Ecto neural progenitor cell (in vitro differentiated cells): ENCODE measurements around the gene ADIPOQ.
"Not testable (repeated sequence)": the region's sequence is repeated elsewhere in the genome, so short reads cannot be mapped to it uniquely, and the experiment has no call there.

Source experiments
- DNase-seq: peaks from one replicate; pipeline ENCODE4 v3.0.0-alpha.2; 2018; ENCODE audit warnings: low spot score

Gene ADIPOQ

DNA sequence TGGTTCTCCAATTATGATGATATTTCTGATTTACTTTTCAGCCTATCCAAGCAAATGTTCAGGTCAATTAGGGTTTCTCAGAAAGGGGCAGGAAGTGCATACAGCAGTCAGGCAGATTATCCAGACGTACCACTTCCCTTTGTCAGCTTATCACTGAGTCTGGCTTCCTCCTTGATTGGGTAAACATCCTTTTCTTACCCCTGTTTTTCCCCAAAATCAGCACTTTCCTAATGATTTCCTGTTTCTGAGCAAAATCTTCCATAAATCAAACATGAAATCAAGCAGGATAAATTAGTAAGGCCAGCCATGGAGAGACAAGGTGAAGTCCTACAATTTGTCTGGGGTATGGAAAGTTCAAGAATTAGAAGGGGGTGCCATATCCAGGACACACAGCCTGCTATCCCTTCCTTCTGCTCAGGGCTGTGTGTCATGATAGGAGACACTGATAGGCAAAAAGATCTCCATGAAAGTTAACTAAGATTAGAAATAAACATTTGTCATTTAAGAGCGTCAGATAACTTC is 29.0 kb downstream of the ADIPOQ start:
- no peak for DNase-seq

DNA sequence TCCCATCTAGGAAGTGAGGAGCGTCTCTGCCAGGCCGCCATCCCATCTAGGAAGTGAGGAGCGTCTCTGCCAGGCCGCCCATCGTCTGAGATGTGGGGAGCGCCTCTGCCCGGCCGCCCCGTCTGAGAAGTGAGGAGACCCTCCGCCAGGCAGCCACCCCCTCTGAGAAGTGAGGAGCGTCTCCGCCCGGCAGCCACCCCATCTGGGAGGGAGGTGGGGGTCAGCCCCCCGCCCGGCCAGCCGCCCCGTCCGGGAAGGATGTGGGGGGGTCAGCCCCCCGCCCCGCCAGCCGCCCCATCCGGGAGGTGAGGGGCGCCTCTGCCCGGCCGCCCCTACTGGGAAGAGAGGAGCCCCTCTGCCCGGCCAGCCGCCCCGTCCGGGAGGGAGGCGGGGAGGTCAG is 31.3 kb downstream of the ADIPOQ start:
- DNase-seq, result not testable (repeated sequence)

DNA sequence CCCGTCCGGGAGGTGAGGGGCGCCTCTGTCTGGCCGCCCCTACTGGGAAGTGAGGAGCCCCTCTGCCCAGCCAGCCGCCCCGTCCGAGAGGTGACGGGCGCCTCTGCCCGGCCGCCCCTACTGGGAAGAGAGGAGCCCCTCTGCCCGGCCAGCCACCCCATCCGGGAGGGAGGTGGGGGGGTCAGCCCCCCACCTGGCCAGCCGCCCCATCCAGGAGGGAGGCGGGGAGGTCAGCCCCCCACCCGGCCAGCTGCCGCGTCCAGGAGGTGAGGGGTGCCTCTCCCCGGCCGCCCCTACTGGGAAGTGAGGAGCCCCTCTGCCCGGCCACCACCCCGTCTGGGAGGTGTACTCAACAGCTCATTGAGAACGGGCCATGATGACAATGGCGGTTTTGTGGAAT is 31.7 kb downstream of the ADIPOQ start:
- not testable (repeated sequence) for DNase-seq

DNA sequence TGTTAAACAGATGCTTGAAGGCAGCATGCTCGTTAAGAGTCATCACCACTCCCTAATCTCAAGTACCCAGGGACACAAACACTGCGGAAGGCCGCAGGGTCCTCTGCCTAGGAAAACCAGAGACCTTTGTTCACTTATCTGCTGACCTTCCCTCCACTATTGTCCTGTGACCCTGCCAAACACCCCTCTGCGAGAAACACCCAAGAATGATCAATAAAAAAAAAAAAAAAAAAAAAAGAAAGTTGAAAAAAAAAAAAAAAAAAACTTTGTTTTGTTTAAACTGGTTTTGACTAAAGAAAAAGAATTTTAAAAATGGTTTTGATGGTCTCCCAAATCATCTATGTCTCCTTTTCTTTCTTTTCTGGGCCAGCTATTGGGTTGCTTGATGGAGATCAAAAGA is 32.3 kb downstream of the ADIPOQ start:
- not testable (repeated sequence) for DNase-seq

DNA sequence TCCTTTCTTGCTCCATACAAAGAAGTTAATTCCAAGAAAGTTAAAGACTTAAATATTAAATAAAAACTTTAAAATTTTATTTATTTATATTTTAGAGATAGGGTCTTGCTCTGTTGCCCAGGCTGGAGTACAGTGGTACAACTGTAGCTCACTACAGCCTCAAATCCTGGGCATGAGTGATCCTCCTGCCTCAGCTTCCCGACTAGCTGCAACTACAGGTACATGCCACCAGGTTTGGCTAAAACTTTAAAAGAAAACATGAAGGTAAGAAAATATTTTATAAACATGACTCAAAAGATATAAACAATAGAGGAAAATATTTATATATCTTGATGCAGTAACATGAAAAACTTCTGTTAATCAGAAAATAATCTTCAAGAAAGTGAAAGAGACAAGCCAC is 33.2 kb downstream of the ADIPOQ start:
- no peak for DNase-seq

DNA sequence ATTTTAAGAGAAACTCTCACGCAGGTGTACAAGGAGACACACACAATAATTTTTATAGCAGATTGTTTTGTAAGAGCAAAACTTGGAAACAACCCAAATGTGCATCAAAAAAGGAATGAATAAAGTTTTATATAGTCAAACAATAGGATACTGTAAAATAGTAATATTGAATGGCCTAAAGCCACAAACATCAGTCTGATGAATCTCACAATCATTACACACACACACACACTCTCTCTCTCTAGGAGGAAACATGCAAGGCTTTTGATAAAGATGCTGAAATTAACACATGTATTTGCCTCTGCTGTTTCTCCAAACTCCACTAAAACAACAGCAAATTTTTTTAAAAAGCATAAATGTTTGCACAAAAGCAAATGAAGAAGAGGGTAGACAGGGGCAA is 37.3 kb downstream of the ADIPOQ start:
- no peak for DNase-seq

DNA sequence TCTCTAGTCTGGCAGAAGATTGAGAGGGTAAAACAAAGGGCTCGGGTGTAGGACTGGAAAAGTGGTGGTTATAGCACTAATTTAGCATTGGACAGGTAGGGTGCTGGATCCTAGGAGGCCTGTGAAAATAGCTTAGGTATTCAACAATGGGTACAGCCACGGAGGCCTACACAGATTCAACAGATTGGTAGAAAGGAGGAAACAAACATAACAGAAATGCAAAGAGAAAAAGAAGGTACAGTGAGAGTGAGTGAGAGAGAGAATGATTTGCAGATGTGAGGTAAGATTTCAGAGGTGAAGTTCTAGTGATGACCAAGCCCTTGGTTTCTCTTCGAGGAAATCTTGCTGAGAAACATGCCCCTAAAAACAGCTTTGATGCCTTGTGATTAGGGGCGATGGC is 37.9 kb downstream of the ADIPOQ start:
- no peak for DNase-seq

DNA sequence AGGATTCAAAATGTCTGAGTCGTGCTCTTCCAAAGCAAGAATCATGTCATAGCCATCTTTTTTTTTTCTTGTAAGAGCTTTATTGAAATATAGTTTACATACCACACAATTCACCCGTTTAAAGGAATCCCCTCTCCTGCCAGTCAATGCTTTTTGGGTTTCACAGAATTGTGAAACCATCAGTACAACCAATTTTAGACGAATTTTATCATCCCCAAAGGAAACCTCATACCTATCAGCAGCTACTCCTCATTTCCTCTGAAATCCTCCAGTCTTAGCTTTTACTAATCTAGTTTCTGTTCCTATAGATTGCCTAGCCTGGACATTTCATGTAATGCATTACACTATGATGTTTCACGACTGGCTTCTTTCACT is 39.6 kb downstream of the ADIPOQ start:
- DNase-seq, result no peak

DNA sequence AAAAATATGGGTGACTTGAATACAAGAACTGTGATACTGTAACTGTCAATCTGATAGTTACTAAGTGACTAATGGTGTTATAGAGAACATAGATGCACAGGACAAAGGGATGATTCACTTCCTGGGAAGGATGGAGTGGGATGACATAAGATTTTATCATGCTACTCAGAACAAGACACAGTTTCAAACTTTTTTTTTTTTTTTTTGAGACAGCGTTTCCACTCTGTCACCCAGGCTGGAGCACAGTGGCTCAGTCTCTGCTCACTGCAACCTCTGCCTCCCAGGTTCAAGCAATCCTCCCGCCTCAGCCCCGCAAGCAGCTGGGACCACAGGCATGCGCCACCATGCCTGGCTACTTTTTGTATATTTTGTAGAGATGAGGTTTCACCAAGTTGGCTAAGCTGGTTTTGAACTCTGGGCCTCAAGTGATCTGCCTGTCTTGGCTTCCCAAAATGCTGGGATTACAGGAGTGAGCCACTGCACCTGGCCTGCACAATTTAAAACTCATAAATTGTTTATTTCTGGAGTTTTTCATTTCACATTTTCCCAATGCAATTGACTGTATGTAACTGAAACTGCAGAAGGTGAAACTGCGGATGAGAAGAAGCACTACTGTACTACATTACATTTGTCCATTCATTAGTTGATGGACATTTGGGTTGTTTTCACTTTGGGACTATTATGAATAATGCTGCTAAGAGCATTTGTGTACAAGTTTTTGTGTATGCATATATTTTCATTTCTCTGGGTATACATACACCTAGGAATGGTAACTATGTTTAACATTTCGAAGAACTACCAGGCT is 40.6 kb downstream of the ADIPOQ start:
- DNase-seq, result no peak

DNA sequence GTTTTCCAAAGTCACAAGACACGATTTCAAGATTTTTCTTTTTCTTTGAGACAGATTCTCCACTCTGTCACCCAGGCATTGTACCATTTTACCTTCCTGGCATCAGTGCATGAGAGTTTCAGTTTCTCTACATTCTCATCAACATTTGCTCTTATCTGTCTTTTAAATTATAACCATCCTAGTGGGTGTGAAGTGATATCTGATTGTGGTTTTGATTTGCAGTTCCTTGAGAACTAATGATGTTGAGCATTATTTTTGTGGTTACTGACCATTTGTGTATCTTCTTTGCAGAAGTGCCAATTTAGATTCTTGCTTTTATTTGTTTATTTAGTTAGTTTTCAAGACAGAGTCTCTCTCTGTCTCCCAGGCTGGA is 41.2 kb downstream of the ADIPOQ start:
- no peak for DNase-seq

DNA sequence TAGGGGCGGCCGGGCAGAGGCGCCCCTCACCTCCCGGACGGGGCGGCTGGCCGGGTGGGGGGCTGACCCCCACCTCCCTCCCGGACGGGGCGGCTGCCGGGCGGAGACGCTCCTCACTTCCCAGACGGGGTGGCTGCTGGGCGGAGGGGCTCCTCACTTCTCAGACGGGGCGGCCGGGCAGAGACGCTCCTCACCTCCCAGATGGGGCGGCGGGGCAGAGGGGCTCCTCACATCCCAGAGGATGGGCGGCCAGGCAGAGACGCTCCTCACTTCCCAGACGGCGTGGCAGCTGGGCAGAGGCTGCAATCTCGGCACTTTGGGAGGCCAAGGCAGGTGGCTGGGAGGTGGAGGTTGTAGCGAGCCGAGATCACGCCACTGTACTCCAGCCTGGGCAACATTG is 42.4 kb downstream of the ADIPOQ start:
- DNase-seq, result not testable (repeated sequence)

DNA sequence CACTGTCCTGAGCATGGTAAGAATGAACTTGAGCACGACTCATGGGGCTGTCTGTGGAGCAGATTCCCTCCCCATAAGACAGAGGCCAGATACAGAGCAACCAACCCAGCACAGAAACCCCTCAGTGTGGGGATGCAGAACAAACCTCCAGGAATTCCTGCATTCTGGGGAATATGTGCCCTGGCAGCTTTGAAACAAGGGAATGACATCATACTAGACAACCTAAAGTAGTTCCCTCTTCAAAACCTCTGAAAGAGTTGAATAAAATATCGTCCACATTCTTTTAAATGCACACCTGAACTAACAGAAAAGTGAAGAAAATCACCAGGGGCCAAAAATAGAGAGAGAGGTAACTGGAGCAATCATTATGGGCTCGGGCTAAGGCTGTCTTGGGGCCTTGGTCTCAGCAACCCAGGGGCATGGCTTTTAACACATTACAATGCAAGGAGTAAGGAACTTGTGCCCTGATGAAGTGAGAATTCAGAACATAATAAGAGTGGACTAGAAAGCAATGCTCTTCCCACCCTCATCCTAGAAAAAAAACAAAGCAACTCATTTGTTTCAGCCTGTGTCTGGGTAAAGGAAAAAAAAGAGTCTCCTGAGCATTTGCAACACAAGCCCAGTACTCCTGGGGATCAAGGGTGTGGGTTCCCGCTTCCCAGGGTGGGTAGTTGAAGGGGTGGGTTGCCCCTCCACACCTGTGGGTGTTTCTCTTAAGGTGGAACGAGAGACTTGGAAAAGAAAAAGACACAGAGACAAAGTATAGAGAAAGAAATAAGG is 43.9 kb downstream of the ADIPOQ start:
- no peak for DNase-seq

DNA sequence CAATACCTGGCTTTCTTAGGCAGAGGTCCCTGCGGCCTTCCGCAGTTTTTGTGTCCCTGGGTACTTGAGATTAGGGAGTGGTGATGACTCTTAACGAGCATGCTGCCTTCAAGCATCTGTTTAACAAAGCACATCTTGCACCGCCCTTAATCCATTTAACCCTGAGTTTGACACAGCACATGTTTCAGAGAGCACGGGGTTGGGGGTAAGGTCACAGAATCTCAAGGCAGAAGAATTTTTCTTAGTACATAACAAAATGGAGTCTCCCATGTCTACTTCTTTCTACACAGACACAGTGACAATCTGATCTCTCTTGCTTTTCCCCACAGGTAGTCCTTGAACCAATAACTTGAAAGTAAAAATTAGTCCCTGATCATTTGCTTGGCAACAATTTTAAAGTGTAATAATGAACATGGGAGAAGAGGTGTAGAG is 45.0 kb downstream of the ADIPOQ start:
- DNase-seq, result not testable (repeated sequence)

DNA sequence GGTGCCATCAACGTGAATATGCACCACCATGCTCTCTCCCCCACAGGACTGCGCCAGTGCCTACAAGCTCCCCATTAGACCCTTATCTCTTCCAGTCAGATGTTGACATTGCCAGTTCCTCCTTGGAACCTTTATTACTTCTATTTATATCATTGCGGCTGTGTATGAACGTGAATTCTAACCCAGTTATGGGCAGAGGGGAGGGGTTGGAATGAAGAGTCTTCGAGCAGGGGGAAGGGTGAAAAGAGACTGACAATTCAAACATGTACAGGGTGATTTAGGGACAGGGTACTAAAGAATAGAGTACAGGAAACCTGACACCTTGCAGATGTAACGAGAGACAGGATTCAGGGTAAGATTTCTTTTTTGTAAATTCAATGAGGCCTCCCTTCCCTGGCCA is 46.1 kb downstream of the ADIPOQ start:
- no peak for DNase-seq

DNA sequence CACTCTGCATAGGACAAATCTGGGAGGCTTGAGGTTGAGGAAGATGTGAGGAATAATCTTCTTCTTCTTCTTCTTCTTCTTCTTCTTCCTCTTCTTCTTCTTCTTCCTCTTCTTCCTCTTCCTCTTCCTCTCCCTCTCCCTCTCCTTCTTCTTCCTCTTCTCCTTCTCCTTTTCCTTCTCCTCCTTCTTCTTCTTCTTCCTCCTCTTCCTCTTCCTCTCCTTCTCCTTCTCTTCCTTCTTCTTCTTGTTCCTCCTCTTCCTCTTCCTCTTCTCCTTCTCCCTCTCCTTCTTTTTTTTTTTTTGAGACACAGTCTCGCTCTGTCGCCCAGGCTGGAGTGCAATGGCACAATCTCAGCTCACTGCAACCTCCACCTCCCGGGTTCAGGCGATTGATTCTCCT is 47.2 kb downstream of the ADIPOQ start:
- not testable (repeated sequence) for DNase-seq

DNA sequence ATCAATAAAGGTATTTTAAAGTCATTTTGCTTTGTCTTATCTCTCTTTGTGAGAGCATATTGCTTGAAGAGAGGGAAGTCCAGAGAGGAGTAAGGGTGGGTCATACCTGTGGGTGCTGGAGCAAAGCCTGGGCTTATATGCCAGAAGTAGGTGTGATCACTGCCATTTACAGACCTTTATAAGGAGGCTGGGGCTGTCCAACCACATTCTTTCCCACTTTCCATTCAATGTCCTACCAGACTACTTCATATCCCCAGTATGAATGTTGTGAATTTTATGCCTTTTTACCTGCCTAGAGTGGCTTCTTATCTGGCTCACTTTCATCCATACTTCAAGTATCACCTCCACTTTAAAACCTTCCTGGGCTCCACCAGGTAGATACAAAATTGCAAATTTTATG is 48.4 kb downstream of the ADIPOQ start:
- DNase-seq, result no peak

DNA sequence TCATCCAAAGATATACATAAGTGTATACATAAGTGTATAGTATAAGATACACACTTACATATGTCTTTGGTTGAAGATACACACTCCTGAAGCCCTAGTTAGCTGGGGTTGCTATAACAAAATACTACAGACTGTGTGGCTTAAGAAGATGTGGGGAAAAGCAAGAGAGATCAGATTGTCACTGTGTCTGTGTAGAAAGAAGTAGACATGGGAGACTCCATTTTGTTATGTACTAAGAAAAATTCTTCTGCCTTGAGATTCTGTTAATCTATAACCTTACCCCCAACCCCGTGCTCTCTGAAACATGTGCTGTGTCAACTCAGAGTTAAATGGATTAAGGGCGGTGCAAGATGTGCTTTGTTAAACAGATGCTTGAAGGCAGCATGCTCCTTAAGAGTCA is 50.6 kb downstream of the ADIPOQ start:
- not testable (repeated sequence) for DNase-seq

DNA sequence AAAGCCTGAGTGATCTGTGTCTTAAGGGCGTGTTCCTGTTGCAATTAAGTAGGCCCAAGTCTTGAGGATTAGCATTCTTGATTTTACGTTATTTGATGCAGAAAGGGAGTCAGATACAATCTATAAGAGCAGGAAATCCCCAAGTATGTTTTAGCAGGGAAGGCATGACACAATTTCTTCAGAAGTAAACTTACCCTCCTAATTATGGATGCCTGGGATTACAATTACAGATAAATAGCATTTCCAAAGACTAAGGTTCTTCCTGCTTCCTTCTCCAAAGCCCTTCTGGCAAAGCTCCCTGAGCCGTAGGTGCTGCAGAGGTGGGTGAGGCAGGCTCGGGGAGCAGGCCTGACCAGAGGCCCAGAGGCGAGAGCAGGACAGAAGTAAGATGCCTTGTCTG is 52.9 kb downstream of the ADIPOQ start:
- DNase-seq, result no peak

DNA sequence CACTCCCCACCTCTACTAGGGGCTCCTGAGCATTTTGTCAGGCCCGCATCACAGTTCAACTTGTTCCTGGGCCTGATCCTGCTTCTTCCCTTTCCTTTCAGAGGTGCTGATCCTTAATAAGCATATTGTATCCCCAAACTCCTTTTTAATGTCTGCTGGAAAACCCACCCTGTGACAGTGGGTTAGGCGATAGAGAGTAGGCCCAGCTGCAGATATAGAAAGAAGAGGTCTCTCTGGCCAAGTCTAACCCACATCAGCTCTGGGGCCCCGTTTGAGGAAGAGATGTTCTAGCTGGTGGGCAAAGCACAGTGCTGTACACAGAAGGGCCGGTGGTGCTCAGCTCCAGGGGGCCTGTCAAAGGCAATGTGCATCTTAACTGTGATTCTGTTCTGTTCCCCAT is 53.5 kb downstream of the ADIPOQ start:
- no peak for DNase-seq

DNA sequence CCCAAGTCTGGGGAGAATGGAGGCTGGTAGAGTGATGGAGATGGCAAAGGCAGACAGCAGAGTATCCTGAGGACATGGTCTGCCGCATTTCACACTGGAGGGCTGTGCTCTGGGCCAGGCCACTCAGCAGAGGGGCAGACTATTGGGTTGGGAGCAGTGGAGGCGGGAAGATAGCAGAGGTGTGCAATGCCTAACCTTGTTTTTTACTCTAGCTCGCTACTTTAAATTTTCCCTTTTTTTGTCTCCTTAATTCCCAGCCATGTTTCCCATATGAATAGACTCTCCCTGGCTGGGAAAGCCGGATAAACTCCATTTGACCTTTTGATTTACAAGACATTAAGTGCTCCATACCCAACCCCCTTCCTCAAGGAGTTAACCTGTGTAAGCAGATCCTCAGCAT is 54.4 kb downstream of the ADIPOQ start:
- no peak for DNase-seq

DNA sequence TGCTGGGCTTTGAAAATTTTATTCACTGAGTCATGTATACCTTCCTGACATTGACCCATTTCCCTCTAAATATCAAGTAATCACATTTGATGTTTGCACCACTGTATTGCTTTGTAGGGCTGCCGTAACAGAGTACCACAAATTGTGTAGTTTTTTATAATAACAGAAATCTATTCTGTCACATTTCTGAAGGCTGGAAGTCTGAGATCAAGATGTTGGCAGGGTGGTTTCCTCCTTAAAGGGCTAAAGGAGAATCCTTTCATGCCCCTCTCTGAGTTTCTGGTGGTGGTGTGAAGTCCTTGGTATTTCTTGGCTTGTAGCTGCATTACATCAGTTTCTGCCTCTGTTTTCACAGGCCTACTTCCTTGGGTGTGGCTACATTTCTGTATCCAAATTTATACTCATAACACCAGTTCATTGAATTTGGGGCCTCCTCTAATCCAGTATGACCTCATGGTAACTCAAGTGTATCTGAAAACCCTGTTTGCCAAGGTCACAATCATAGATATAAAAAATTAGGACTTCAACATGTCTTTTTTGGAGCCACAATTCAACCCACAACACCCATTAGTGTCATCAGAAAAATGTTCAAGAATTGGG is 58.7 kb downstream of the ADIPOQ start:
- DNase-seq, result no peak

DNA sequence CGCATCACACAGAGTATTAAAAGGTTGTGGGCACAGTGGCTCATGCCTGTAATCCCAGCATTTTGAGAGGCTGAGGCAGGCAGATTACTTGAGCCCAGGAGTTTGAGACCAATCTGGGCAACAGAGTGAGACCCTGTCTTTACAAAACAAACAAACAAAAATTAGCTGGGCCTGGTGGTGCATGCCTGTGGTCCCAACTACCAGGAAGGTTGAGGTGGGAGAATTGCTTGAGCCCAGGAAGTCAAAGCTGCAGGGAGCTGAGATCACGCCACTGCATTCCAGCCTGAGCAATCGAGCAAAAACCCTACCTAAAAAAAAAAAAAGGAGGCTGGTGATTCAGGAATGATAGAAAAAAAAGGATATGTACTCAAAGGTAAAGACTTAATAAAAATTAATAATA is 59.6 kb downstream of the ADIPOQ start:
- DNase-seq, result no peak

DNA sequence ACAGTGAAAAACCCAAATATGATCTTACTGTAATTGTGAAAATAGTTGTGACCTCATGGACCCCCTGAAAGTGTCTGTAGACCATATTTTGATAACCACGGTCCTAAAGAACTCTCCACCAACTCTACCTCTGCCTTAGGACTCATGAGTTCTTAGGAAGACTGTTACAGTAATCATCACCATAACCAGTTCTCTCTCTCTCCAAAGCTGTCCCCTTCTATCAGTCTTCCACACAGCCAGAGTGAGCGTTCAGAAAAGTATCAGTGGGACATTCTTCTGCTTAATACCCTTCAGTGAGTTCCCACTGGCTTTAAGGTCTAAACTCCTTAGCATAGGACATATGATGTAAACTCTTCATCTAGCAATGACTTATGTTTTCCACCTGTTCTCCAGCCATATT is 60.2 kb downstream of the ADIPOQ start:
- no peak for DNase-seq
